ENCODE results near the gene TNC.
A peak's percentile ranks its signal among the peaks of the same experiment; 100 is the strongest.

TNC gene

DNA sequence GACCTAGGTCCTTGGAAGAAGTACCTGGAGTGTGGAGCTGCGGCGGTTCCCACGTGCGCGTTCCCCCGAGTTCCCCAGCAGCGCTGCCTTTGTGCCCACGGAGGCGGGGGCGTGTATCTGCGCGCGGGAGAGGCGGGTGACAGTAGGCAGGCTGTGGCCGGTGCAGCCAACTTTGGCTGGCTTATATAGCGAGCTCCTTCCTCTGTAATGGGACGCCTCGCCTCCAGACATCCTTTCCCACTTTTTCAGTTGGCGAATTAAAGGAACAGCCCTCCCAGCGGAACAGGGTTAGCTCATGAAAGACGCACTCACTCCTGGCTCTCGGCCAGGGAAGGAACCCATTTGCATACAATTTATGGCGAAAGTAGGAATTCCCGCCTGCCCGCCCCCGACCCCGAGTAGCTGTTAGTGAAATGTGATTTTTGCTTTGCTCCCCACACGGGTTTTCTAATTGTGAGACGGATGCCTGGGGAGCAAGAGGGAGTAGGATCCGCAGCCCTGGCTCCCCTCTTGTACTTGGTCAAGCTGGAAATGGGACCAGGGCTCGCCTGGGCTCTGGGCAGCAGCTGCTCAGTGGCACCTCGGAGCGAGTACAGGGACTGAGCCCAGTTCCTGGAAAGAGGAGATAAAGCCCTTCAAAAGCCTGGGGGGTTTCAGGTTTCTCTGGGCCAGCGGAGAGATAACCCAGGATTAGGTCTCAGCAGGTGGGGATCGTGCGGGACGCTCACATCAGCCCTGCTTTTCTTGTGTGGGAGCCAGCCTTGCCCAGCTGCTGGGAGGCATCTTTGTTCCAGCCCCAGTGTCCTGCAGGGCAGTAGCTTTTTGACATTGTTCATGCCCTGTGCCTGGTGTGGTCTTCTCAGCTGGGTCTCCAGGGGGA, at the start of gene TNC:
TNC (minus strand) TSS at position 159 of the 880 bp plus-strand sequence. CDS start 27,139 bp downstream, outside the sequence.
- DNase-seq (ENCODE audit: low read depth), result no peak

GRCh38 chr9:115167175-115167574, 49.2 kb upstream of the TNC start:
- peak; percentile 66 for DNase-seq (ENCODE audit: low read depth)

DNA sequence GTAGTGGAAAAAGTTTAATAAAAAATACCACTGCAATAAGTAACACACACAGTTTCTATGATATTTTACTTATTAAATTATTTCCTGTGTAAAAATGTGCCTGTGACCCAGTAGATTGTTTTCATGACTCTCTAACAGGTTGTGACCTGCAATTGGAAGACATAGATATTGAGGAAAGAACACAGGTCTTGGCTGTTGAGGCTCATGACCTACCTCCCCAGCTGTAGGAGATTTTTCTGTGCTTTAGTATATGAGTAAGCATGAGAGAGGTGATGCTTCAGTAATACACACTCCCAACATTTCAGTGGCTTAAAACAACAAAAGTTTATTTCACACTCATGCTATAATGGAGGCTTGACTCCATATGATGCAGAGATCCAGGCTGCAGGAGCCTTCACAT, 47.3 kb upstream of the TNC start:
- no peak for DNase-seq (ENCODE audit: low read depth)

GRCh38 chr9:115164511-115164974, 46.6 kb upstream of the TNC start:
- peak; percentile 19 for DNase-seq (ENCODE audit: low read depth)

GRCh38 chr9:115162946-115163345, 45.0 kb upstream of the TNC start:
- no peak for DNase-seq (ENCODE audit: low read depth)

DNA sequence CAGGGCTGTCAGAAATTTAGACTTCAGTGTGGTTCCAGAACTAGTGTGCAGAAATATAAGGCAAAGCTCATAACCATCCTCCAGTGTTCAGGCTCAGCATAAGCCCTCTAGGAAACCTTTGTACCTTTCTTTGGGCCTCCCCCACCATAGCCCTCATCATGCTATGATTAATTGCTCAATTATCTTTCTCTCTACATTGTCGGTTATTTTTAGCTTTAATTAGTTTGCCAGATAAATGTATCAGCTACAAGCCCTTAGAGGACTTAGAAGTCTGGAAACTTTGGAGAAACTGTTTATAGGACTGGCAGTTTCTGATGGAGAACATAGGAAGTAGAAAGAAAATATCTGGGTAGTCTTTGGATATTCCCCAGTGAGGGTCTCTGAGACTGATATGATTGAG, 43.5 kb upstream of the TNC start:
- DNase-seq (ENCODE audit: low read depth), result no peak

- no peak for DNase-seq (ENCODE audit: low read depth)
Observed at GRCh38 chr9:115158661-115159481, 40.9 kb upstream of the TNC start.

GRCh38 chr9:115157245-115157674, 39.3 kb upstream of the TNC start:
- peak; percentile 76 for DNase-seq (ENCODE audit: low read depth)

- DNase-seq (ENCODE audit: low read depth), result no peak
Observed at GRCh38 chr9:115155037-115155436, 37.1 kb upstream of the TNC start.

- no peak for DNase-seq (ENCODE audit: low read depth)
Observed at GRCh38 chr9:115154617-115155016, 36.7 kb upstream of the TNC start.

DNA sequence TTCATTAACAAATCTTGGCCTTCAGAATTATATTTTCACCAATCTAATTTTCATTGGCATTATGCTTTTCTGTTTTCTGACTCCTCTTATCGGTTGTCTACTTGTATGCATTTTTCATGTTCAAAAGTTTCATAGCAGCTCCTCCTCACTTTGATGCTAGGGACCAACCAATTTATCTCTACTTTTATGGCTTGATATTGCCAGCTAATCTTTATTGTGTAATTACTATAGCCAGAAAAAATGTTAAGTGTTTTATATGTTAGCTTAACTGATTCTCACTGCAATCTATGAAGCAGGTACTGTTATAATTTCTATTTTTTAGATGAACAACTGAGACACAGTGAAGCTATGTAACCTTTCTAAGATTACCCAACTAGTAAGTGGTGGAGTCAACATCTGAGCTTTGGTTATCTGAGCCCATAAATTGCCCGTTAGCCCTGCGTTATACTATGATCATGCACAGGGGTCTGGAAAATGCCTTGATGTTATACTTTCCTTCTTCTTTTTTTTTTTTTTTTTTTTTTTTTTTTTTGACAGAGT, 34.4 kb upstream of the TNC start:
- DNase-seq (ENCODE audit: low read depth), result no peak

DNA sequence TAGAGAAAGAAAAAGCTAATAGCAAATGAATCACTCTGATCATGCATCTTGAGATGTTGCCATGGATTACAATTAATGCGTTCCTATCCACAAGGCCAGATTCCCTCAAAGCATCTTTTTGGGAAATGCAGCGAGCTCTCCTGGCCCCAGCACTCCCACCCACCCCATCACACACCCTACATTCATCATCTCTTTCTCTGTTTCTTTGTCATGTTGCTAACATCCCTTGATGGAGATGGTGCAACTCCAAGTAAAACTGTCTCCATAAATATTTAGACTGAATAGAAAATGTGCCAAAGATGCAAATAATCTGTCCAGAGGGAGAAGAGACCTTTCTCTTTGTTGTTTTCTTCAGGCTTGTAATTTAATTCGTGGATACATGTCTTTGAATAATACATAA, 30.8 kb upstream of the TNC start:
- DNase-seq (ENCODE audit: low read depth), result no peak

DNA sequence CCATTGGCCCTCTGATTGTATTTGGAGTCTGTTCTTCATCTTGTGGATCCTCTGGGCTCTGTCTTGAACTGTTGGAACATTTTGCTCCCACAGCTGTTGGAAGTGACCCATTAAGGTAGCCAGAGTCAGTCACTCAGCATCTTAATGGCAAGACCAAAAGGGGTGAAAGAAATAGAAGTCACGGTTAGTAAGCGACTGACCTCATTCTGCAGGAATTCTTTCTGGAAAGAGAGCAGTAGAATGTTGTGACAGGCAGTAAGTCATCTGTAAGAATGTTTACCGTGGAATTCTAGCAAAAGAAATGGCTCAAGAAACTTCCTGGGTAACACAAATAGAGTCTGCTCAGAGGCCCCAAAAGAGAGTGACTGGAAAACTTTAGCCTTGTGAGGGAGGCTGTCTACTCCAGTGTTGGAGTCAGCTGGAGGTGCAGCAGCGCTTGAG, 28.6 kb upstream of the TNC start:
- peak; percentile 93 for DNase-seq (ENCODE audit: low read depth)

DNA sequence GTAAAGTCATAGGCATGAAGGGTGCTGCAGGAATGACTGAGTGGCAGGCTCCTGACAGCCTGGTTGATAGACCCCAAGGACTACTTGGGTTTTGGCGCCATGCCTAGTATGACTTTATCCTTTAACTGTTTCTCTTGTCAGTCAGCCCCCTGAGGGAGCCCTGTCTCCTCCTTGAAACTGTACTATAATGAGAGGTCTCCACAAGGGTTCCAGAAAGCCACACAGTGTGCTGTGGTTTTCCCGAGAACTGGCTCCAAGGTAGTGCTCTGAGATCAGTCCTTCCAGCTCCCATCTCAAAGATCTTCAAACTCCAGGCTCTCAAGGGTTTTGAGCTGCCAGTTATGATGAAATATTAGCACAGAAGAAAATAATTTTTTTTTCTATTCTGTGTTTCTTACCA, 26.7 kb upstream of the TNC start:
- DNase-seq (ENCODE audit: low read depth), result no peak

DNA sequence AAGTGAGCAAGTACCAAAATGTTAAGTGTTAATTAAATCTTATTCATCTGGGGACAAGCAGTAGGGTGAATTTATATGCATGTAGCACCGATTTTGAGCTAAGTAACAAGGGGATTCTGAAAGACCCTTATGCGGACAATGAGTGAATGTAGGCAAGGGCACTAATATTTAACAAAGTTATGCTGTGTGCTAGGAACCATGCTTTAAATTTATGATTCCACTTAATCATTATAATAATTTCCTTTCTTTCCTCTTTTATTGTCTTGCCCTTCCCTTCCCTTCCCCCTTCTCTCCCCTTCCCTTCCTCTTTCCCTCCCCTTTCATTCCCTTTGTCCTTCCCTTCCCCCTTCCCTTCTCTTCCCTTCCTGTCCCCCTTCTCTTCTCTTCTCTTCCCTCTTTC, 25.7 kb upstream of the TNC start:
- no peak for DNase-seq (ENCODE audit: low read depth)

GRCh38 chr9:115142517-115143270, 24.7 kb upstream of the TNC start:
- DNase-seq (ENCODE audit: low read depth), result no peak

DNA sequence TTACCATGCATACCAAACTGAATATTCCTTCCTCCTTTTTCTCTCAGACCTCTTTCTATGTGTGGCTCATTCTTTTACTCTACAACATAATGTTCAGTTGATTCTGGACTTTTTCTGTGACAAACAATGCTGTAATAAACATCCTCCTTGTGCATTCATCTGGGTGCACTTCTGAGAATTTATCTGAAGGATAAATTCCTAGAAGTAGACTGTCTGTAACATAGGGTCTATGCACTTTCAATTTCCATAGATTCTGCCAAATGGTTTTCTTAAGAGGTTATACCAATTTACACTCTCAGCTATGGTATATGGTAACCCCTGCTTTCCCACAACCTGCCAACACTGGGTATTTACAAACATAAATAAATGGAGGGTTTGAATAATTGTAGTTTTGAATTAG, 24.1 kb upstream of the TNC start:
- no peak for DNase-seq (ENCODE audit: low read depth)

GRCh38 chr9:115141612-115142011, 23.7 kb upstream of the TNC start:
- no peak for DNase-seq (ENCODE audit: low read depth)

DNA sequence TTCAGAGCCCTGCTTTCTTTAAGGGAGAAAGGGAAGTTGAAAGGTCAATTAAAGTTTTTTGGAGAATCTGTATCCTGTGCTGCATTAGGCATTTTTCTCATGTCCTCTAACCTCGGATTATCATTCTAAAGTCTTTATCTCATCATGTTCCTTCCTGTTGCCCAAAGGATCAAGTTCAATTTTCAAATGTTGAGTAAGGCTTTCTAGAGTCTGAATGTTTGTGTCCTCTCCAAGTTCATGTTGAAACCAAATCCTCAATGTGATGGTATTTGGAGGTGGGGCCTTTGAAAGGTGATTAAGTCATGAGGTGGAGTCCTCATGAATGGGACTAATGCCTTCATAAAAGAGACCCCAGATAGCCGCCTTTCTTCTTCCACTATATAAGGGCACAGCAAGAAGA, 20.2 kb upstream of the TNC start:
- no peak for DNase-seq (ENCODE audit: low read depth)

DNA sequence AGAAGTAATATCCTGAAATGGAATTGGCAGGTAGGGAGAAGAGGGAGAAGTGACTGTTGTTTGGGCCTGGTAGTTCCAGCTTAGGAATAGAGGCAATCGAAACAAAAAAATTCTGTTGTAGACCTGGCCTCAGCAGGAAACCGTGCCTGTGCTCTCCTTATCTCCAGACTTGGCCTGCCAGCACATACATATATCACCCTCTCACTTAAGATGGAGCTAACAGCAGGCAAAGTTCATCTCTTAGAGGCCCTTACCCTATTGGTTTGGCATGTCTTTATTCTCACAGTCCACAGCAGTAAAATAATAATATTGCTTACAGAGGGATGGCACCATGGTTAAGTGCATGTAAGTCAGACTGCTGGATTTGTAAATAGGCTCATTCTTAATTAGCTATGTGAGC, 19.6 kb upstream of the TNC start:
- DNase-seq (ENCODE audit: low read depth), result no peak

- DNase-seq (ENCODE audit: low read depth), result no peak
Observed at GRCh38 chr9:115135821-115136778, 18.1 kb upstream of the TNC start.
